COR-L47 (cell line): ENCODE data around the gene ADIPOR2.

Source experiments
- DNase-seq: peaks from one replicate; lab custom pipeline; 2025; lab: John Stamatoyannopoulos, UW

Gene ADIPOR2

DNA sequence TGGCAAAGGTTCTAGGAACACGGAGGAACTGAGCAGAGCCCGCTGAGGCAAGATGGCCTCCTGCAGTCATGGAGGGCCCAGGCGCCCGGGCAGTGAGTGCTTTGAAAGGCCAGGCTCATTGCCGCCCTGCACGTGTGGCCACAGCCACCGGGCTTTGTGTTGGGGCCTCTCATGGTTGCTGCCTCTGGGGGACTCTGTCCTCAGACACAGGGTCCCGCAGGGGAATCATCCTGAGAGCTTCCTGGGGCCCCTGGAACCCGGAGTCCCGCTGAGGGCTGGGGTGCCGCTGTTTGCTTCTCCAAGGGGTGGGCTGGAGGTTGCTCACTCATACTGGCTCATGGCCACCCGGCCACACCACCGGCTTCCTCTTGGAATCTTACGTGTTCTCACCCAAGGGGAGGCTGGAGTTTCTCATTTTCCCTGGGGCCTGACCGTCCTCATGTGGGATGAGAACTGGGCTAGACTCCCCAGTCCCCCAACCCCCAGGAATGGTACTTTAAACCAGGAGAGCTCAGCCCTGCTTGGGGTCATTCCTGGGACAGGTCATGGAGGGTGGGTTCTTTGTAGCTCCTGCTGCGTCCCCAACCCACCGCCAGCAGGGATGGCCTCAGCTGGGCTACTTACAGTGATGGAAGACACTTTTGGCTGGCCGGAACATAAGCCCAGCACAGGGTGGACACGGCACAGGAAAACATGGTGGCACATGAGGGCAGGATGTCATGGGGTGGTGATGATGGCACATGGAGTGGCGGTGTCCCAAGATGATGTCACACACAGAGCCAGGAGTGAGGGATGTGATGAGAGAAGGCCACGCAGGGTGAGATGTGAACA lies 108.4 kb downstream of the ADIPOR2 start:
- DNase-seq: no peak

DNA sequence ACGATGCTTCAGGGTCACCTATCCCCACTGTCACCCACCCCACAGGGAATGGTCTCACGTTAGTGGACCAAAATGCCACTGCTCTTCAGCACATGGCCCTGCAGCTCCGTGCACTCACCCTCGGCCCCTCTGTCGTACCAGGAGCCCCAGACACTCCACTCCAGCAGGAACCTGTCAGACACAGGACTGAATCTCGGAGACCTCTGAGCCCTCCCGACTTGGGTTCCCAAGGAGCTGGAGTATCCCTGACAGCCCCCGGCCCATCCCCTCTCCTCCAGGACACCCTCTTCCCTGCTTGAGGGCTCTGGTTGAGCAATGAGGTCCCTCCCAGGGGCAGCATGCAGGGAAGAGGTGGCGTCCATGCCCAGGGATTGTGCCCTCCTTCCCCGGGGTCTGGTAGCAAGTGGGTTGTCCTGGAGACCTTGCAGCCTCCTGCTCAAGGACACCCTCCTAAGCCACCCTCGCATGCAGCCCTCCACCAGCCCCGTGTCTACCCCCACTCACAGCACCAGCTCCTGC lies 109.1 kb downstream of the ADIPOR2 start:
- DNase-seq: no peak

DNA sequence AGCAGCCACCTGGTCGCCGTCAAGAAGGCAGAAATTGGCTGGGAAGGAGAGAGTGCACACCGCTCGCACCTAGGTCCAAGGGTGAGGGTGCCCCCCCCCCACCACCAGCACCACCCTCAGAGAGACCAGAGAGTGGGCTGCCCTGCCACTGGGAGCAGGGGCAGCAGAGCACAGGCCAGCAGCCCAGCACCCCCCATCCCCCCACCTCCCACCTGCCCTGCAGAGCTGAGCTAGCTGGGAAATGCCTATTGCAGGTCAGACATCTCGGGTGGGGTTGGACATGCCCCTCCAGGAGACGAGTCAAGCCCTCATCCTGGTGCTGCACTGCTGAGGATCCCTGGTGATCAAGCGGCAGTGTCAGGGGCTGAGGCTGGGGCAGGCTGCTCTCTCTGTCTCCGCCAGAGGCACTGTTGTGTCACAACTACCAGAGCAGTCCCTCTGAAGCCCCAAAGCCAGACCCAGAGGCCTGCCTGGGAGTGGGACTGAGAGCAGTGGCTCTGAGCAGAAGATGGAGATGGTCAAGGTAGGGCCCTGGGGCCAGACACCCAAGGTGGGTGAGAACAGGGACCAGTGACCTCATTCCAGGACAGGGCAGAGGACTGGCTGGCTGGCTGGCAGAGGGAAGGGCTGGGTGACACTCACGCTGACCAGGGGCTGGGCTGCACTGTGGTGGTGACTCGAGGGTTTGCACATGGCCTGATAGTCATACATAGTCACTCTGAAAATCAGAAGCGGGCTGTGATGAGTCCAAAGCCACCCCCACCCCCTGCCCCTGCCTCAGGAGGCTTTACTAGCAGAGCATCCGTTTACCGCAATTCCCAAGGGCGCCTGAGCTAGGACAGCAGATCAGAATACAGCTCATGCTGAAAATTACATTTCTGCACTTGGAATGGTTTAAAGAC lies 109.8 kb downstream of the ADIPOR2 start:
- DNase-seq: no peak

DNA sequence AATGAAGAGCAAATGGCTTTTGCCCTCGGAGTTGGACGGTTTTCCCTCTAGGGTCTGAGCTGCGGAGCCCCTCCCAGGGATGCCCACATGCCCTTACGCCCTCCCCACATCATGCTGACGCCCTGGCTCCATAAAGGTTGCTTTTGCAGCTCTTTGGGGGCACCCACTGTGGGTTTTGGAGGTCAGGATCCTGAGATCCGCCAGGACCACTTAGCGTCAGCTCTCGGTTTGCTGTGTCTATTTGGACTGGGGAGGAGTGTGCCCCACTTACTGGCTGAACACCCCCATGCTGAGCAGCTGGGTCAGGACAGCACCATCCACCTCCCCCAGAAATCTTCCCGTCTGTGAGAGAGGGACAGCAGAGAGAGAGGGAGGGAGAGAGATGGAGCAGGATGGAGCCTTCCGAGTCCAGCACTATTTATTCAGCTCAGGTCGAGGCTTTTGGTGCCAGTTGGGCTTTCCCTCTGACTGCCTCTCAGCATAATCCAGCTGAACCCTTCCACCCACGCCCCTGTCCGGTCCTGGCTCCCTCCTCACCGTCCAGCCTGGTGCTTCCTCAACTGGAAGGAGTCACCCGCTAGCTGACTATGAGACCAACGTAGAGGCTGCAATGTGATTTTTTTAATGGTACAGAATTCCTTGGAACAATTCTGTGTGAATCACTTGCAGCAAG lies 110.6 kb downstream of the ADIPOR2 start:
- no peak for DNase-seq

DNA sequence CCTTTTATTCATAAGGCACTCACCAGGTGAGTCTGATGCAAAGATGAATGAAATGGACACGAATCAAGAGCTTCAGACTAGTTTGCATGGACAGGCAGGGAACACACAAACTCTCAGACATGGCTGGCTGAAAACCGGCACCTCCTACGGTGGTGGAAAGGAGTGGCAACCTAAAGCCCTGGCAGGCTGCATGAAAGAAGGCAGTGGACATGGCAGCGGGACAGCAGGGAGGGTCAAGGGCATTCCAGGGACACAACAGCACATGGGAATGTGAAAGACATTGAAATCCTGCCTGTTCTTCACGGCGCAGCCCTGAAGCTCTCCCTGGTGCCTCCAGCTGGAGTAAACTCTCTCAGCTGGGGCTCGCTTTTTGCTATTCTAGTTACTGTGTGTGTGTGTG lies 112.9 kb downstream of the ADIPOR2 start:
- no peak for DNase-seq

DNA sequence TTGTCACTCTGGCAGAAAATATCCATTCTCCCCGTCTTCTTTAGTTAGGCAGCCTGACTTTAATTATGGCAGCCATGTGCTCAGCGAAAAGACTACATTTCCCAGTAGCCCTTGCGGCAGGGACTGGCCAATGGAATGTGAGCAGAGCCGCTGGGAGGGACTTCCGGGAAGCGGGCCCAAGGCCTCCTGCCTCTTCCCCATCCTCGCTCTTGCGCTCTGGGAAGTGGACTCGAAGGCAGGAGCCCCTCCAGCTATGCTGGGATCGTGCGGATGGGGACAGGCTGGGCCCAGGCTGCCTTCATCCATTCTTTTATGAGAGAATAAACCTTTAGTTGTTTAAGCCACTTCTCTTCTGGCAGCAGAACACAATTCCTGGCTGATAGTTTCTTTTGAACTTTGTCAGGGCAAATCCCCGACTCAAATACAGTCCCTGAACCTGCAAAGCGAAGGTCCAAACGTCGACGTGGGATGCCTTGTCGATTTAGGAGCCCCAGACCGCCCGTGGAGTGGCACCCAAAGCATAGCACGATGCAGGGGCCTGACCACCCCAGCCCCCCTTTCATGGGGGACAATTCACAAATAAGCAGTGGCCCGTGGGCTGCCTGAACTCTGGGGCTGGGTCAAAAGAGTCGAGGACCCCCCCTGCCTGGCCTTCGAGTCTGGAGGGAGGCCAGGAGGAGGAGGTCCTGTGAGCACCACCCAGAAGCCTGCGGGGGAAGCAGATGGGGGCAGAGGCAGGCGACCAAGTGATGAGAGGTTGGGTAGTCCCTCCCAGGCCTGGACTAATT lies 113.9 kb downstream of the ADIPOR2 start:
- DNase-seq: peak; percentile 84

DNA sequence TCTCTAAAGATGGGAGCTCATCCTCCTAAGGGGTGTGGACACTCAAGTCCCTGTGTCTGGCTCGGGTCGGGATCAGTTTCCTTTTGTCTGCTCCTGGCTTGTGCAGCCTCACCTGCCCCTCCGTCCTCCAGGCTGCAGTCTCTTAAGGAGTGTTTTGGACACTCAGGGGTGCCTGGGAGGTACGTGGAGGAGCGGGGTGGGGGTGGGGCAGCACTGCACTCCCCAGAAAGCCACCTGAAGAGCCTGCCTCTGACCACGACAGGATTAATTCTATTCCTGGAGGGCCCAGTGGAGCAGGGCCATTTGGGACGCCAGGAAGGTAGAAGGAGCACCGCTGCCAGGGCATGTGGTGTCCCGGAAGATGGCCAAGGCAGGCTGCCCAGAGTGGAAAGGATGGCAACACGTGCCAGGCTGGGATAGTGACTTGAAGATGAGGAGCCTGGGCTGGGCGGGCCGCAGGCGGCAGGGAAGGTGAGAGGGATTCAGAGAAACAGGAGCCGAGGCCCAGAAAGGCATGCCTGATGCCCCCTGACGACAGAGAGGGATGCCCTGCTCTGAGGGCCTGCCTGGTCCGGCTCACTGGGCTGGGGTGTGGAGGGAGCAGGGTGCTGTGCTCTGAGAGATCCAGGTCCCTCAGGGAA lies 114.7 kb downstream of the ADIPOR2 start:
- no peak for DNase-seq

DNA sequence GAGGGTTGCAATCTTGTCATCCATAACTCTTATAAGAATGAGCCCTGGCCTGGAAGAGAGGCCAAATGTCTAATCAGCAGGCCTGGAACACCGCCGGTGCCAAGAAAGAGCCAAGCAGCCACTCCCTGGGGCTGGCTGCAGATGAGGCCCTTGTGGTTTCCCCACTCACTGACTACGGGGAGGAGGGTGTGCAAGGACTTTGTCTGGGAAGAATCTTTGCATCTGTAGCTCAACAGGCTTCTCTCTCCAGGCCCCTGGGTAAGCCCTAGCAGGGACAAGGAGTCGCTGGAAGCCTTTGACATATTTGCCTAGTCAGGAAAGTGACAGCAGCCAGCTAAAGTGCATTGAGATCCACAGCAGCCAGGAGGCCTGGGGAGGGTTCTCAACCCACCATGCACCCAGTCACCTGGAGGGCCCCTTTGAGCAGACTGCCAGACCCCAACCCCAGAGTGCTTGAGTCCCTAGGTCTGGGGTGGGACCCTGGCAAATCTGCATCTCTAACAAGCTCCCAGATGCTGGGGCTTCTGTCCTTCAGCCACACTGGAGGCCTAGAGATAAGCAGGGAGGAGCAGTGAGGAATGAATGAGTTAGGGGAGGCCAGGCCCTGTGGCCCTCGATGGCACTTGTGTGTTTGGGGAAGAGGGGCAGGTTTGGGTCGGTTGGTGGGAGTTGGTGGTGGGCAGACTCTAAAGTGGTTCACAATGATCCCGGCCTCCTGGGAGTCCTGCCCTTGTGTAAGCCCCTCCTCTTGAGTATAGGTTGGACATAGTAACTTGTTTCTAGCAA lies 115.6 kb downstream of the ADIPOR2 start:
- no peak for DNase-seq

DNA sequence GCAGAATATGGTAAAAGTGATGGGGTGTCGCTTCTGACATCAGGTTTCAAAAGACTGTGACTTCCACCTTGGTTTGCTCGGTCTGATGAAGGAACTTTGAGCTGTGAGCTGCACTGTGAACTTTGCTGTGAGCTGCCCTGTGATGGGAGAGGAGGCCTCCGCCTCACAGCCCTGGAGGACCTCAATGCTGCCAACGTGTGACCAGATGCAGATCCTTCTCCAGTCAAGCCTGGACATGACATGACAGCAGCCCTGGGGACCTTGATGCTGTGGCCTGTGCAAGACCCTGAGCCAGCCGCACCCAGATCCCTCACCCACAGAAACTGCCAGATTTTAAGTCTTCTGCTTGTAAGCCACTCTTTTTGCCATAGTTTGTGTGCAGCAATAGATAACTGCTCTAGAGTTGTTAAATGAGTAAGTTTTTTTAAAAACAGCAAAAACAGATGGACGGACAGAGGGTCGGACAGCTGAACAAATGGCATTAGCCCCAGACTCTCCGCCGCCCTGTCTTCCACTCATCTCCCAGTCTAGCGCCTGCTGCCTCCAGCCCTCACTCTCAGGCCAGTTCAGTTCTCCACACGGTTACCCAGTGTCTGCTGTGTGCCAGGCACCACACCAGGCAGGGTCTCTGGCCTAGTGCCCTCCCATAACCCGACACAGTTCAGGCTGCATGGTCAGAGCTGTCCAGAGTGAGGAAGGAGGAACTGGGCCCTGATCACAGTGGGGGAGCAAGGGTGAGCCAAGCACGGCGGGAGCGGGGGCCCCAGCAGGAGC lies 116.4 kb downstream of the ADIPOR2 start:
- DNase-seq: no peak

DNA sequence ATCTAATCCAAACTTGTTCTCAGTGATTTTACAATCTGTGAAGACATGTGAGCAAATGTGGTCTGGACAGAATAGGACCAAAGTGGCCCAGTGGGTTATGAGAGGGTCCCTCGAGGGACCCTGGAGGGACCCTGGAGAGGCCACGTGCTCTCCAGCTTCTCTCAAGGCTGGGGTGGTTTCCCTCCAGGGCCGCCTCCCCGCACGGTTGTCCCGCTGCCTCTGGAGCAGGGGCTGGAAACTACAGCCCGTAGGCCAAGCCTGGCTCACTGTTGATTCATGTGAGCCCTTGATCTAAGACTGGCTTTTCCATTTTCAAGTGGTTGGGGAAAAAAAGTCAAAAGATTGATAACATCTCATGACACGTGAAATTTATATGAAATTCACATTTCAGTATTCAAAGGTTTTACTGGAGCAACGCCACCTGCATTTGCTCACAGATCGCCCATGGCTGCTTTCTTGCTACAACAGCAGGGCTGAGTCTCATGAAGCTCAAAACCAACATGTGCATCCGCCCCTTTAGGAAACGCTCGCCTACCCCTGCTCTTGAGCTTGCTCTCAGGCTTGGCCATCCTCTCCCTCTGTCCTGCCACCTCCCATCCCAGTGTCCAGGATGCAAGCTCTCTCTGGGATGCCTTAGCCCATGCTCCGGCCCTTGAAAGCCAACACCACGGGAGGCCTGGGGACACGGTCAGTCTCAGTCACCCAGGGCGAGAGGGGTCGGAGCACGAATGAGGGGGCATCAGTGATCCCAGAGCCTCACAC lies 117.3 kb downstream of the ADIPOR2 start:
- no peak for DNase-seq

DNA sequence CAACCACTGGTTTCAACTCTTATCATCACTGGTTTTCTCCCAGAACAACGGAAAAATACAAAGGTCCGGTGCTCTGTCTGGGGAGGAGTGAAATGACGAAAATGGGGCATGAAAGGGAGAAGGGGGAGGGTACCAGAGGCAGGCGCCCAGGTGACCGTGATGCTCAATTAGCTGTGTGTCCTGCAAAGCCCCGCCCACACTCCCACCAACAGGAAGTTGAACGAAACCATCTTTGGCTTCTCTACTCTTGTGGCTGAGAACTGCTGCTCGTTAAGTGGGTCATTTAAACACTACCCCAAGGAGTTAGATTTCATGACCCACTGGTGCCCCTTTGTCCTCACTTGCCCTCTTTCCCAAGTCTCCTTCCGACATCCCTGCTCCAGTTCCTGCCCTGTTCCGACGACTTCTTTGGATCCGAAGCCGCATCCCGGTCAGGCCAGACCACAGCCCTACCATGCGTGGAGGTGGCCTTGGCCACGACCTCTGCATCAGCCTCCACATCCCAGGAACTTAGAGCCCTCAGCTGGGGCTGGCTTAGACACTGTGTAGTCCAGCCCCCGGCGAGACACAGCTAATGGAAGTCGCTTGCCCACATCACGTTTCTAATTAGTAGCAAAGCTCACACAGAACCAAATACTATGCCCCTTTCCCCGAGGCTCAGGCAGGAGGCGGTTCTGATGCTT lies 118.1 kb downstream of the ADIPOR2 start:
- no peak for DNase-seq

DNA sequence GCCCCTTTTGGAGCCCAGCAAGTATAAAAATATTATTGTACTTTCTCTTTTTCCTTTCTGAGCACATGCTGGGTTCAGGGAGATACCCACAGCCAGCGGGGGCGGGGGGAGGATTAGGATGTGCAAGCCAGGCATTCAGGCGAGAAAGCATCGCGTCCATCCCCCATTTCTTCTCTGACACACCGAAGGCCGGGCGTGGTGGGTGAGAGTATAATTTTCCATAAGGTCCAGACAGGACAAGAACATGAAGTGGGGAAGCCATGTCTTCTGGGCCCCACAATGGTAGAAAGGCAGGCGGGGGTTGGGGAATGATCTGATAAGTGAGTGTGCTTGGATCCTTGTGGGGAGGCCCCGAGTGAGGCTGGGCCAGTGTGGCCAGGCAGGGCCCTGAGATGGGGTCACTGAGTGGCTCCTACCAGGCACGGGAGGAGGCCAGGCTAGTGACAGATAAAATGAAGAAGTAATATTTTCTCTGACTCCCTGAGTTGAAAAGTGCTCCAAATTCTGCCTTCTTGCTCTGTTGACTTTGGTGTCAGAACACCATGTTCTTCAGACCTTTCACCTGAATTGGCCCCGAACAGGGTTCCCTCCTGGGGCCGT lies 118.8 kb downstream of the ADIPOR2 start:
- no peak for DNase-seq

DNA sequence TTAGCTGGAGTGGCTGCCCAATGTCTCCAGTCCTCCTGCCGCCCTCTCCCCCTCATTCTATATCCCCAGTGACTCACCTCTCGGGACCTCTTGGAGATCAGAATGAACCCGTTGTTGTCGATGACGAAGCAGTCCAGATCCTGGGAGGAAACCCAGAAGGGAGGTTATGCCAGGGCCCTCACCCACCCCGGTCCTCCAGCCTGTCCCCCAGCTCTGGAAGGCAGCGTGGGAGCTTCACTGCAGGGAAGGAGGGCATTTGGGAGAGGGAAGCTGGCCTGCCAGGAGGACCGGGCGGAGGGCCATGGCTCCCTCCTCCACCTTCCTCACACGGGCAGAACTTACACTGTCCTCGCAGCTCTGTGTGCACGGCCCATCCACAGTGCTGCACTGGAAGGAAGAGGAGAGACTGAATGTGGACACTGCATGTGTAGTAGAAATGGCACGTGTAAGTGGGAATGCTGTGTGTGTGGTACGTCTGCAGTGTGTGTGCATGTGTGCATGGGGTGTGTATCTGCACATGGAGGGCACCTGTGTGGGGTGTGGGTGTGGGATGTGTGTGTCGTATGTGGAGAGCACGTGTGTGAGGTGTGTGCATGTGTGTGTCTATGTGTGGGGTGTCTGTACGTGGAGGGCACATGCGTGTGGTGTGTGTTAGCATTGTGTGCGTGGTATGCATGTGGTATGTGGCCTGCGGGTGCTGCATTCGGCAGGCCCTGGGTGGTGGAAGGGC lies 119.5 kb downstream of the ADIPOR2 start:
- no peak for DNase-seq

DNA sequence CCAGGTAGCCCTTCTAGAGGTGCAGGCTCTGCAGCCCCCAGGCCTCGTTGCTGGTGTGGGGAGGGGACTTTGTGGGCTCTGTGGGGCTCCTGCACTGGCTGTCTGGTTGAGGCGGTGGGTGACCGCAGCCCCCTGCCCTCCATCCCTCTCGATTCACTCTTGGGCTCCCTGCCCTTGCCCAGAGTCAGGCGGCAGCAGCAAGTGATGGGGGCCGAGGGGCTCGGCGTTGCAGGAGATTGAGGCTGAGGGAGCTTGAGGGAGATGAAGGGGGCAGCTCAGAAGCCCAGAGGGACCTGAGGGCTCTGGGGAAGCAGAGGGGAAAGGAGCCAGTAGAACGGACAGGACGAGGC lies 120.0 kb downstream of the ADIPOR2 start:
- no peak for DNase-seq

DNA sequence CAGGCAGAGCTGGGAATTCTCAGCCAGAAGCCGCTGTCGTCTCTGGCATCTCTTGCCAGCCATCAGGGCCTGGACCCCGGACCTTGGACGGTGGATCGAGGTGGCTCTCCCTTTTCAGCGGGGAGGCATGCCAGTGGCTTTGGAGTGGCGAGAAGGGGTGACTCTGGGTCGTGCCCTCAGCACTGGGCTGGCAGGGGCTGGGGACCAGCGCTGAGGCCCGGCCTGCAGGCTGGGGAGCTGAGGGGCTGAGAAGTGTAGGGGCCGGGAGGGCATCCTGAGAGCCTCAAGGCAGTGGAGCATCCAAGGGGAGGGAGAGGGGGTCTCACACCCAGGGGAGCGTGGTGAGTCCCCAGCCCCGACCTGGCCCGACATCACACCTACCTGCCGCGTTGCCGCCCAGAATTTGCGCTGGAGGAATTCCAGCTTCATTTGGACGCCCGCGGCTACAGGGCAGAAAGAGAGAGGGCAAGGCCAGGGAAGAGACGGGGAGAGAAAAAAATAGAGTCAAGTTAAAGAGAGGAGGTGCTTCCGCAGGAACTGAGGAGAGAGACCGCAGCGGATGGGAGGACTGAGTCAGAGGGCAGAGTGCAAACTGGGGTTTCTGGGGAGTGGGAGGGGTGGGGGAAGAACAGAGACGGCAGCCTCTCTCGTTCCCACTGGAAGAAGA lies 120.5 kb downstream of the ADIPOR2 start:
- no peak for DNase-seq

DNA sequence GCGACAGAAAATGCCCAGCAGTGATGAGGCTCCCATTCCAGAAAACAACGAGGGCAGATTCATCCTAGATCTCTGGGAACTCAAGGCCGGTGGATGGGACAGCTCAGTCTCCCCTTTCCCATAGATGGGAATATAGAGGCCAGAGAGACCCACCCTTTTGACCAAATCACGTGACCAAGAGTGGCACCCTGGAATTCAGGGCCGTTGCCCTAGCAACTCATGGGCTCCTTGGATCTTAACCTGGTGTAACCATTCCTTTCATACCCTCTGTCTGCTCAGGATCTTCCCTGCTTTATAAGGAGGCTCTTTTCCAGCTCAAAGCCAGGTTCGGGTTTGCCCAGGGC lies 121.0 kb downstream of the ADIPOR2 start:
- no peak for DNase-seq
